ENCODE results near the gene TEAD1.

The TEAD1 gene

DNA sequence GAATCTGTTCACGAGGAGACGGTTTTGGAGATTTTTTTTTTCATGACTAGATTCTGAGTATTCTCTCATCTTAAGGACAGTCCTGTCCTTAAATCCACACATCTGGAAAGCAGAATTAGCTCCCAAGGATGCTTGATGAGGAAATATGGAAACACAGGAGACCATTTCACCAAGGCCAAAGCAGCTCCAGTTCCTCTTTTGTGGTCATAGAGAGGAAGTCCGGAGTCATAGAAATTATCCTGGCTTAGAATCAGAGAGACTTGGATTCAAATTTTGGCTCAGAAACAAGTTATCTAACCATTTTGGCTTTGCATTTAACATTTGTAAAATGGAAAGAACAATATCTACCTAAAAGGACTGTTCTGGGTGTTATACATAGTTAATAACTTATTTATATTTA, 7.3 kb upstream of the TEAD1 start:
- FAIRE-seq (no peak), DNase-seq (ENCODE audit: low spot score) (no peak)

DNA sequence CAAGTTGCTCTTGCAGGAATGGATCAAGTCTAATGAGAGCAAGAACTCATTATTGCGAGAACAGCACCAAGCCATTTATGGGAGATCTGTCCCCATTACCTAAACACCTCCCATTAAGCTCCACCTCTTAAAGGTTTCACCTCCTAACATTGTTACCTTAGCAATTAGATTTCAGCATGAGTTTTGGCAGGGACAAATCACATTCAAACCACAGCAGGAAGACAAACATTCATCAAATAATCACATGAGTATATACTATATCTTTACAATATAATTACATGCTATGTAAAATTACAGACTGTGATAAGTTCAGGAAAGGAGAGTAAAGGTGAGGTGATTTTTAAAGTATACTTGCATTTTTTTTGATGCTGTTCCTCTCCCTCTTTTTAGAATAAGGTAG, 6.6 kb upstream of the TEAD1 start:
- FAIRE-seq (no peak), DNase-seq (ENCODE audit: low spot score) (no peak)

DNA sequence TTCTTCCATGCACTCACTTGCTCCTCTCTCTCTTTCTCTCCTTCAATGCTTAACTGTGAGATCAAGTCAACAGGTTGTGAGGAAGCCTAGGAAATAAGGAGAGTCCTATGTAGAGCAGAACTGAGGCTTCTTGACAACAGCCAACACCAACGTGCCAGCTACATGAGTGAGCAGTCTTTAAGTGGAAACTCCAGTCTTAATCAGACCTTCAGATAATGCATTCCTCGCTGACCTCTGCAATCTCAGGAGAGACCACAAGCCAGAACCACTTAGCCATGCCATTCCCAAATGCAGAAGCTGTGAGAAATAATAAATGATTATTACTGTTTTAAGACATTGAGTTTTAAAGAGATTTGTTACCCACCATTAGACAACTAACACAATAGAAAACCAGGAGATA, 6.1 kb upstream of the TEAD1 start:
- peak; percentile 31 for DNase-seq (ENCODE audit: low spot score)
- no peak for FAIRE-seq

DNA sequence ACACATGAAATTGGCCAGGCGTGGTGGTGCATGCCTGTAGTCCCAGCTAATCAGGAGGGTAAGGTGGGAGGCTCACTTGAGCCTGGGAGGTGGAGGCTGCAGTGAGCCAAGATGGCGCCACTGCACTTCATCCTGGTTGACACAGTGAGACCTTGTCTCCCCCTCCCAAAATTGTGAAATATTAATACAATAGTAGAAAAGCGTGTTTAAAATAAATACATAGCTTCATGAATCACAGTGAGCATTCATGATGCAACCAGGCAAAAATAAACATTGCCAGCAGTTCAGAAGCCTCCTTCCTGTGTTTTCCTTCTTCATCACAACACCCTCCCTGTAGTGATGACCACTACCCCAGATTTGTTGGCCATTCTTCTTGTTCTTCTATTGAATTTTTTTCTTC, 4.3 kb upstream of the TEAD1 start:
- DNase-seq (ENCODE audit: low spot score) (no peak), FAIRE-seq (no peak)

DNA sequence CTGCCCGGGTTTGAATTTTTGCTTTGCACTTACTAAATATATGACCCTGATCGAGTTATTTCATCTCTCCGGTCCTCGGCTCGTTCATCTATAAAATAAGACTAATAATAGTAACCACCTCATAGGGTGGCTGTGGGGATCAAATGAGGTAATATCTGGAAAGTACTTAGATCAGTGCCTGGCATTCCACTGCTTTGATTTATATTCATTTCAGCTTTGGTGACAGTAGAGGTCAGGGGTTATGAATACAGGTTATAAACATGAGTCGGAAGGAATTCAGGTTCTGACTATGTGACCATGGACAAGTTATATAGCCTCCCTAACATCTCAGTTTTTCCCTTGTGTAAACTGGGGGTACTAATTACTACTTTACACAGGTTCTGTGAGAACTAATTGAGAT, 2.9 kb upstream of the TEAD1 start:
- FAIRE-seq = no peak
- no peak for DNase-seq (ENCODE audit: low spot score)

DNA sequence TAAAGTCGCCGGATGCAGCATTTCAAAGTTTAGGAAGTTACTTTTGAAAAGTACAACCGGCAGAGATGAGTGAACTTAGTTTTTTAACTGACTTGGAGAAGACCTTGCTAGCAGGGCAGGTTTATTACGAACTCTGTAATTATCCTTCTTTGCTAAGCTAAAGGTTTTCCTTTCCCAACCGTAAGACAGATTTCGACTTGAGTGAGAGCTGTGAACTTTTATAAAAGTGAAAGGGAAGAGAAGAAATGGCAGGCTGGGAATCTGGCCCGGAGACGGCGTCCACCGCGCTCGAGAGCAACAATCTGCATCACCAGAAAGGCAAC, 659 bp upstream of the TEAD1 start:
- DNase-seq (ENCODE audit: low spot score) = no peak
- FAIRE-seq = no peak

DNA sequence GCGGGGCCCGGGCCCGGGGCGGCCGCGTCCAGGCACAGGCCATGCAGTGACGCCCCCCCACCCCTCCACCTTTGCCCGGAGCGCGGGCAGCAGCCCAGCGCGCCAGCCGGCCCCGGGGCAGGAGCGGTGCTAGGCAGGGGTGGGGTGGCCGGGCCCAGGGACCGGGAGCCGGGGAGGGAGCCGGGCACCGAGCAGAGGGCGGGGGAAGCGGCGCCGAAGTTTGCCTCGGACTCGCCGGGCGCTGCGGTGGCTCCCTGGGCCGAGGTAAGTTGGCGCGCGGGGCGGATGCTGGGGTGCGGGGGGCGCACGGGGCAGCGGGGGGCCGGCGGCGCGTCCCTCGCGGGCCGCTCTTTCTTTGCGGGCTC, 332 bp downstream of the TEAD1 start:
- no peak for FAIRE-seq
- DNase-seq (ENCODE audit: low spot score) = no peak

DNA sequence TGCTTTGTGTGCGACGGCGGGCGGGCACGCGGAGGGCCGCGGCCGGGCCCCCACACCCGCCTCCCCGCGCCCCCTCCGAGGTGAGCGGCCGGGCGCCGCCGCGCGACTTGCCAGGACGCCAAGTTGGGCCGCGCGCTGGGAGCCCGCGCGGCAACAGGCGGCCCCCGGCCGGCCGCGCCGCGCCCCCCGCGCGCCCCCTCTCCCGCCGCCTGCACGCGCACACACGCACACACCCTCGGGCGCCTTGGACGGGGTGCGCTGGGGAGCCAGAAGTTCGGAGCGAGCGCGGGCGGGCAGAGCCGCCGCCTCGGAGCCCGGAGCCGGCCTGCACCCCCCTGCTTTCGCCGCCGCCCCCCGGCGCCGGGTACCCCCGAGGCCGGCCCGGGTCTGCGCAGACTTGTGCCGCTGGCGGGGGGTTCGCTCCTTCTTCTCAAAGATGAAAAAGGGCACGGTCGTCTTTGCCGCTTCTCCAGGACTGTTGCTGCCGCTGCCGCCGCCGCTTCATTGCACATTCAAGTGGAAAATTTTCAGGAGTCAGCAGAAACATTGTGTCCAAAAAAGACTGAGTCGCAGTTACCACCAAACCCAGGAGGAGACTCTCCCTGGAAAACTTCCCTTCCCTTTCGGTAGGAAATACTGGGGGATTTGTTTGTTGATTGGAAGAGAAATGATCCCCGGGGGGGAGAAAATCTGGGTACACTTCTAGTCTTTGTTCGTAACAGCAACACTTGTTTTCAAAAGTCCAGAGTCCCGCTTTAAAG, 895 bp downstream of the TEAD1 start:
- FAIRE-seq (no peak), DNase-seq (ENCODE audit: low spot score) (no peak)

DNA sequence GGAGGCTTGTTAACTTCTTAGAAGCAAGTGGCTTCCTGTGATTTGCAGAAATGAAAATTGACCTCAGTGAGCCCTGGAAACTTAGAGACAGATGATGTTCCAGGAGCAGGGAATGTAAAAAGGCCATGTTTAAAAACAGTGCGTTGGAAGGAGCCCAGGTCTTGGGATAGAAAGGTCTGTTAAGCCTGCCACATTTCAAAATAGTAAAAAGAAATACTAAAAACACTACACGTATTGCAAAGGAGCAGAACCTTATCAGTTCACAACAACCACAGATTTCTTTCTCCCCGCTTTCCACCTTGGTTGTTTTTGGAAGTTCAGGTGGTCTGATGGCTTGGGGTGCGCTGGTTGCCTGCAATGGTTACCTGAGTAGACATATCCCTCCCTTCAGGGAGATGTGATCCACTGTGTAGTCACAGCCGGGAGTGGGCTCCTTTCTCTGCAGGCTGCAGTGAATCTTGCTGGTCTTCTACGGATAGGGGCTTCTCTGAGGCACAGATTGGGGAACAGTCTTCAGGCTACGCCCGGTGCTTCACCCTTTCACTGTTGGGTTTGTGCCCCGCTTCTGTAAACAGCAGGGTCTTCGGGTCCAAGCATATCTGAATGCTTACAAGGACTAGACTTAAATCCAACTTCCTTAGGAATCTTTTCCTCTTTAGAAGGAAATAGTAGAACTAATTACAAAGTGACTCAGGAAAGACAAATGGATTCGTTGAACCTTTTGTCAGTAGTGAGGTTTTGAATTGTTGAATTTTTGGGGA, 1.9 kb downstream of the TEAD1 start:
- DNase-seq (ENCODE audit: low spot score) (no peak), FAIRE-seq (no peak)

DNA sequence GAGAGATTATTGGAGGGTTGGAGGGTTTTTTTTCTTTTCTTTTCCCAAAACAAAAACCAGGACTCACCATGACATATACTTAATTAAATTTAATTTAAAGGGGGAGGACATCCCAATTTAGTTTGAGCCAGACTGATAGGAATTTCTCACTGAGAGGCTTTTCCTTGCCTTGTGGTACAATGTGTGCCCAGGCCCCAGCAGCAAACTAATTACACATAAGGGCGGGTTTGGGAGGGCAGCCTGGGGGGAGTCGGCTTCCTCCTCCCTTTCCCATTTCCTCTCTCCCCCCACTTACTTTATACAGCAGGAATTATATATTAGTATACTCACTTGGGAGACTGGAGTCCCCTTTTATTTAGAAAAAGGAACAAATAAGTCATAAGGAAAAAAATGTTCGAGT, 2.9 kb downstream of the TEAD1 start:
- FAIRE-seq (no peak), DNase-seq (ENCODE audit: low spot score) (no peak)

DNA sequence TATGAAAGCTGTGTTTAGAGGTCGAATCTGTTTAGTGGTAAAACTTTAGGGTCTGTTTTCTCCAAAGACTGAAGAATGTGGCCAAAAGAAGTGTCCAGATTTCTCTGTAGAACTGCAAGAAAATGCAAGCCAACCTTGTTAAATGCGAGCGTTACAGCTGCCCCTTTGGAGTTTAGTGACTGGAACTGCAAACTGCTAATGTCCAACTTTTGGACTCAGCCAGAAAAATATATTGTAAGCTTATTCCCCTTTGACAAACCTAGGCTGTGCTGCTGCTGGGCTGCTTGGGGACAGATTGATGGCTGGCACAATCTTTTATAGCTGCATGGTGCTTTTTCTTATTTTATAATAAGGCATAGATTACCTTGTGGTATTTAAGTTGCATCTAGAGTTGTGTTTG, 3.9 kb downstream of the TEAD1 start:
- FAIRE-seq (no peak), DNase-seq (ENCODE audit: low spot score) (no peak)

DNA sequence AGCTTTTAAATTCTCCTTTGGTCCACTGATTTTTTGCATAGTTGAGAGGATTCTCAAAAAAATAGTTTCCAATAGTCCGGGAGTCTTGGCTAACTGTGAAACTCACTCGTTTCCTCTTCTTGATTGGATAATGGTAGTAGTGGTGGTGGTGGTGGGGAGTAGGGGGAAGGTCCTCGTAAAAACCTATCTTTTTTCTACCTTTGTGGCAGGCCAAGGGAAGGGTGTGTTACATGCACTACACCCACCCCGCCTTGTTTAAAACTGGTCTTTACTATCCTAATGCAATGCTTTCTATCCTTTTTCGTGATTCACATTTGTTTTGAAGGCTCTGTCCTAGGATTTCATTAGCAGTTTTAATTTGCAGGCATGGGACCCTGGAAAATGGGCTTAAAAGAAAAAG, 4.8 kb downstream of the TEAD1 start:
- FAIRE-seq = no peak
- no peak for DNase-seq (ENCODE audit: low spot score)

DNA sequence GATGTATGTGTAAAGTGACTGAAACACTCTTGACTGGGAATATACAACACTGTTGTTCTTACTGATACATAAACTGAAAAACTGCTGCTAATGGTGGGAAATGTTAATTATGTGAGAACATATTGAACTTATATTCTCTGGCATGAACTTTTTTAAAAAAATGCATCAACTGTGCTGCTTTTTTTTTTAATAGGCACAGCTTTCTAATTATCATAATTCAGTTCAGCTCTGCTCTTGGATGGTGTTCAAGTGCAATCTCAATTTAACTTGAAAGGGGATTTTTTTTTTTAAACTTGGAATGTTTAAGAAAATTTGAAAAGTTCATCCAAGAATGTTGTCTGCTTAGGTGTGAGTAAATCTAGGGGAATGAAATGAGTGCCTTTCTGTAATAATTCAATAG, 5.2 kb downstream of the TEAD1 start:
- FAIRE-seq (no peak), DNase-seq (ENCODE audit: low spot score) (no peak)

DNA sequence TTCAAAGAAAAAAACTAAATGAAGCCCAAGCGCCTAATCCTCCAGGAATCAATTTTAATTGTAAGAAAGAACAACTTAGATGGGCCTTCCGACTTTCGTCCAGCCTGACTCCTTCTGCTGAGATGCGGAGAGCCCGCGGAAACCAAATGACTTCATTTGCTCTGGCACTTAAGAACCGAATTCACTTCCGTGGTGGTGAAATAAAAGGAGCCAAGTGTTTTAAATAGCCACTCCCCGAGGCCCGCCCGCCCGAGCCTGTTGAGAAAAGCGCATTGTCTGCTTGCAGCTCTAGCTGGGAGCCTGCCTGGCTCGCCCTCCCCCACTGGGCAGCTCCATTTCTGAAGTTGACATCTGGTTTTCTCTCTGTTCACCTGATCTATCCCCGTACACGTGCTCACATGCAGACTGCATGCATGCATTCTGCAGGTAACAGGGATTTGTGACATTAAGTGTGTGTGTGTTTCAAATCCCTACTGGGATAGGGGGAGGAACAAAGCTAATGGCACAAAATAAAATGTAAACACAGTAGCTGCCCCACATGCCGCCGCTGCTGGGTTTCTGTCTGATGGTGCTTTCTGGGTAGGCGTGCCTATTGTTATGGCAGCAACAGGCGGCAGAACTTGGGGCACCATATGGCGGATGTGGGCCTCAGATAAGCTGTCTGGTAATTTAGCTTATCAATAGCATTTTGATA, 6.2 kb downstream of the TEAD1 start:
- no peak for FAIRE-seq
- DNase-seq (ENCODE audit: low spot score) = no peak

DNA sequence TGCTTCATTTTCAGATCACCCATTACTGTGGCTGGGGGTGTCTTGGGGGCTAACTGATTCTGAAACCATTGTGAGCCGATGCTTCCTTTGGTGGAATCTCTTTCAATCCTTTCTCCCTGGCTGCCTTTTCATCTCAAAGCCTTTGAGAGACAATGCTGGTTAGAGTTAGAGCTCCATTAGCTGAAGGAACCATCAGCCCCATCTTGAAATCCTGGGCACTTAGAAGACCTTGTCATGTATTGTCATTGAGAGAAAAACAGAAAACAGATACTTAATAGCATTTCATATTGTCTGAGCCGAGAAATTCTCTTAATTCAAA, 6.7 kb downstream of the TEAD1 start:
- FAIRE-seq = no peak
- DNase-seq (ENCODE audit: low spot score) = no peak

DNA sequence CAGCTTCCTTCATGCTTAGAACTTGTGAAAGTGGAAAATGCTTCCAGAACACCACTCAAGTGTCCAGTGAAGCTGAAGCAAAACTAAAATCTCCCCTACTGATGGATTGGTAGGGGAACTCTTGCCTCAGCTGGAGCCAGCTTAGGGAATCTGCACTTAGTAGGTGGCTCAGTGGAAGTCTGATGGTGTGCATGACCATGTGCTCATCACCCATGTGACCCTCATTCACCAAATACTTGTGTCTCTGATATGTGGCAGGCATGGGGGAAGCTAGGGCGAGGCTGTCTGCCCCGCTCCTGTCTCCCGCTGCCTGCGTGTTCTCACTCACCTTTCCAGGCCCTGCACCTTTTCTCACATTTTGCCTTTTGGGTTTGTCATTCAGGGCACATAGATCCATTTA, 7.2 kb downstream of the TEAD1 start:
- no peak for DNase-seq (ENCODE audit: low spot score)
- FAIRE-seq = no peak

DNA sequence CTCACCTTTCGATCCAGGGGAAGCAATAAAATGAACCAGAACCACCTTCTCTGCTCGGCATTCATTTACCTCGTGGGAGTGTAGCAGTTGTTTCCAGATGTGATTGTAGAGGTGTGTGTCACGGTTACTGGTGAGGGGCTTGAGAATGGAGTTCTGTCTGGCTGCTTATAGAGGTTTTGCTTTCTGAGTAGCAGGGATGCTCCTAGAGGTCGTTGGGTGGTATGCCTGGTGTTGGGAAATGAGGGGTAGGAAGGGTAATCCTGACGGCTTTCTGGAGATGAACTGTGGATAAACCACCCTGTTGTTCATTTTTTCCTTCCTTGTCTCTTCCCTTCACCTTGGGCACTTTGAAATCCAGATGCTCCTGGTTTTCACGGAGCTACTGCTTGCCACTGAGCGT, 8.1 kb downstream of the TEAD1 start:
- no peak for FAIRE-seq

DNA sequence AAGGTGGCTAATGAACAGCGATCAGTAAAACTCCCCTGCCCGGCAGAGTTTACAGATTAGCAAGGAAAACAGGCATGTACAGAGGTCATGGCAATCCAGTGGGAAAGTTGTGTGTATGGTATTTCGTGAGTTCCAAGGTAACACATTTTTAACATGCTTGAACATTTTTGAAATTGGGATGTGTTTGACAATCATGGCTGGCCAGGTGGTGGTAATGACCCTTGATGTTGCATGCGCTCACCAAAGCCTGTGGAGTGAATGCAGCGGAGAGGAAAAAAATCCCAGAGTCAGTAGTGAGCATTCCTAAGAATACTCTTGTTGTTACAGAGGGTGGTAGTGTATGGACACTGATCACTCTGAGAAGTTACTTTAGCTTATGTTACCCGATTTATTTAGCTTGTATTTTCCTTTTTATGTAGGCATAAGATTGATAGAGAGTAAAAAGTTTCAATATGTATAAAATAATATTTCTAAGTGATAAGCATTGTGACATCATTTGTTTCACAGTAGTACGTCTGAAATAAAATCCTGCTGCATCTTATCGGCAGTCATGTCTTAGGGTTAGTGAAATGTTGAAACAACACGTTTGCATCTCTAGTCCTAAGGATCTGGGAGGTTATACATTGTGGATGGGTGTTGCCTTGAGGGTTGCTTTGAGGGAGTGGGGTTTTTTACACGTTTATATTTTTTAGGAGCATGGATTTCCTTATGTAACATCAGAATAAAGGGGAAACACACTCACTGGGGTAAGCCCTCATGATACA, 8.7 kb downstream of the TEAD1 start:
- FAIRE-seq = no peak
- no peak for DNase-seq (ENCODE audit: low spot score)

More for the DNA sequence above, 8.1 kb downstream of the TEAD1 start:
- no peak for DNase-seq (ENCODE audit: low spot score)

DNA sequence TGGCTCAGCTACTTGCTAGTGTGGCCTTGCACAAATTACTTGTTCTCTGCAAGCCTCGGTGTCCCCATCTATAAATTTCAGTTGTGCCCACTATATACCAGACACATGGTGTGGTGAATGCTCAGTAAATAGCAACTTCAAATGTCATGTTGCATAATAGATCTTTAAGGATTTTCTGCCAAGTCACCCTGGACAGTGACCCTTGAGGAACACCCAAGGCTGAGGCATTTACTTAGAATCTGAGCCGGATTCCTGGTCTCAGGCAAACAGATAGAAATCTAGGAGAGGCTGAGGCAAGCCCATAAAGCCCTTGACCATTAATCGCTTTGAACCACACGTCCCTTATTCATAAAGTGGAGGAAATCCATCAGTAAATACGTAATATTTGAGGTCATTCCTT, 9.7 kb downstream of the TEAD1 start:
- FAIRE-seq = no peak
- no peak for DNase-seq (ENCODE audit: low spot score)

DNA sequence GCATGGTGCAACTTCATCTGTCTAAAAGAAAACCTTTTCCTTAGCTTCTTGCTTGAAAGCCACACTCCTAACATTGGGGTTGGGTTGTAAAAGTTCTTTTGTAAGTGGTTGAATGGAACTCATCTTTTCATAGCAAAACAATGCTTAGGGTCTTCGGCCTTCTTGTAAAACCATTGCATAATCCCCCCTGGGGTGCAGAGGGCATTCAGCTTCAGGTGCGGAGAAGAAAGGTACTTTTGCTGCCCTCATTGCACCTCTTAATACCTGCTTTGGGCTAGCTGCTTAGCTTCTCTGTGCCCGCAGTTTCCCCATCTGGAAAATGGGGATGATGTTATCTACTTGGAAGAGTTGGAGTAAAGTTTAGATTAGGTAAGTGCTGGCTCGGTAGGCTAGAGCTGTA, 10.1 kb downstream of the TEAD1 start:
- FAIRE-seq (no peak), DNase-seq (ENCODE audit: low spot score) (no peak)

DNA sequence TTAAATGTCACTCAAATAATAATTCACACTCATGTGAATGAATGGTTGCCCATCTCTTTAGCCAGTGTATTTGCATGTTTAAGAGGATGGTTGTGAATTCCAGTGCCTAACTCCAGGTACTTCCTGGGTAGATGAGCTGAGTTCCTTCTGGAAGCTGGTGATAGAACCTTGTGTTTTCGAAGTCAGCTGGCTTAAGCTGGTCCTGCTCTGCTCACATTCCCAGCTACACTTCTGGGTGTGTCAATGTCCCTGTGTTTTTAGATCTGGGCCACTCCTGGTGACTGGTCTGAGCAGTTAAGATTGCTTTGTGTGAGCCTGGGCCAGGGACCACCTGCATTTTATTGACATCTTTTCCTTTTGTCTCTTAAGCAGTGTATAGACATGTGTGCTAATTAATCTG, 10.6 kb downstream of the TEAD1 start:
- no peak for FAIRE-seq
- no peak for DNase-seq (ENCODE audit: low spot score)

DNA sequence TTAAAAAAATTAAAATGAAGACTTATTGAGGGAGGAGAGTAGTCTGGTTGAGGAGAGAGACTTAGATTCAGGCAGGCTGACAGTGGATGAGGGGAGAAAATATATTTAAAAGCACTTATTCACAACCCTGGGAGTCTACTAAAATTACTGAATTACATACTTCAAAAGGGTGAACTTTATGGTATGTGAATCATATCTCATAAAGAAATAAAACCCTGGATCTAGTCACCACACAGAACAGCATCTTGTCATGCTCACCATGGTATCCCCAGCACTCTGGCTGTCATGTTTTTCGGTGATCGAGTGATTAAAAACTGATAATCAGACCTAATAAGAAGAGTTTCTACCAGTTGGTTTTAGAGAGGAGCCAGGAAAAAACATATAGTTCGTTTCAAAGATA, 11.0 kb downstream of the TEAD1 start:
- DNase-seq (ENCODE audit: low spot score) (no peak), FAIRE-seq (no peak)
